ENCODE measurements around the gene KSR1.

The KSR1 gene

DNA sequence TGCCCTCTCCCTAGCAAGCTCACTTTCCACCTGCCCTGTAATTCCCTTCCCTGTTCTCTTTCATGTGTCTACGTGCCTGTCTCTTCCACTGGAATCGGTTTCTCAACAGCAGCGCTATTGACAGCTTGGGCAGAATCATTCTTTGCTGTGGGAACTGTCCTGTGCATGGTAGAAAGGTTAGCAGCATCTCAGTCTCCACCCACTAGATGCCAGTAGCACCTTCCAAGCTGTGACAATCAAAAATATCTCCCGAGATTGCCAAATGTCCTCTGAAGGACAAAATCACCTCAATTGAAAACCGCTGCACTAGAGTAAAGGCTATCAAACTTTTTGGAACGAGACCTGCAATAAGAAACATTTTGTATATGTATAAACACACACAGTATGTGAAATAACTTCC is 41.6 kb upstream of the KSR1 start:
- no peak overlapping the region for H3K4me3 ChIP-seq (ENCODE audit: low read depth, low read length)
- no peak for DNase-seq (ENCODE audit: low read depth)
- TF ChIP-seq, protein P1, sequence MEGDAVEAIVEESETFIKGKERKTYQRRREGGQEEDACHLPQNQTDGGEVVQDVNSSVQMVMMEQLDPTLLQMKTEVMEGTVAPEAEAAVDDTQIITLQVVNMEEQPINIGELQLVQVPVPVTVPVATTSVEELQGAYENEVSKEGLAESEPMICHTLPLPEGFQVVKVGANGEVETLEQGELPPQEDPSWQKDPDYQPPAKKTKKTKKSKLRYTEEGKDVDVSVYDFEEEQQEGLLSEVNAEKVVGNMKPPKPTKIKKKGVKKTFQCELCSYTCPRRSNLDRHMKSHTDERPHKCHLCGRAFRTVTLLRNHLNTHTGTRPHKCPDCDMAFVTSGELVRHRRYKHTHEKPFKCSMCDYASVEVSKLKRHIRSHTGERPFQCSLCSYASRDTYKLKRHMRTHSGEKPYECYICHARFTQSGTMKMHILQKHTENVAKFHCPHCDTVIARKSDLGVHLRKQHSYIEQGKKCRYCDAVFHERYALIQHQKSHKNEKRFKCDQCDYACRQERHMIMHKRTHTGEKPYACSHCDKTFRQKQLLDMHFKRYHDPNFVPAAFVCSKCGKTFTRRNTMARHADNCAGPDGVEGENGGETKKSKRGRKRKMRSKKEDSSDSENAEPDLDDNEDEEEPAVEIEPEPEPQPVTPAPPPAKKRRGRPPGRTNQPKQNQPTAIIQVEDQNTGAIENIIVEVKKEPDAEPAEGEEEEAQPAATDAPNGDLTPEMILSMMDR (IDR thresholded peaks at IDR 0.05; ENCODE audit: control insufficient read depth, extremely low read depth, insufficient read depth) = peak; percentile 34

DNA sequence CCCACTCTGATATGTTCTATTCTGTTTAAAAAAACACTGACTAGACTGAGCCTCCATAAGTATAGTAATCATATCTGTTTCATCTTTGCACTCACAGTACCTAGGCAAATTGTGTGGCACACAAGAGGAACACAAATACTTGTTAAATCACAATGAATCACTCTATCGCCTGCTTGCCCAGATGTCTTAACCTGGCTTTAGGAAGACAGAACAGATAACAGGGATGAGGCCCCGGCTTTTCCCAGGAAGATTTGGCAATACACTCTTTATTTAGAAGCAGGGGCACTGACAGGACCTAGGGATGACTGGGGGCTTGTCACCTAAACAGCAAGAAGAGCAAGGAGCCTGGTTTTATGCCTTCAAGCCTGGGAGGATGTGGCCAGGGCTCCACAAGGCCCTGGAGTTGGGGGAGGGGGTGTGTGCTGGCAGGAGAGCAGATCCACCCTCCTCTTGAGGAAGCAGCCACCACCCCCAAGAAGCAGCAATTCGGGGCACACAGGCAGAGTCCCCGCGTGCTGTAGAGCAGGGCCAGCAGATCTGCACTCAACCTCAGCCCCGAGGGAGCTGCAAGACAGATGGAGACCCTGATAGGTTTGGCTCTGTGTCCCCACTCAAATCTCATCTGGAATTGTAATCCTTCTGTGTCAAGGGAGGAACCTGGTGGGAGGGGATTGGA is 41.0 kb upstream of the KSR1 start:
- TF ChIP-seq, protein P1 (IDR thresholded peaks at IDR 0.05; ENCODE audit: control insufficient read depth, extremely low read depth, insufficient read depth) = no peak
- DNase-seq (ENCODE audit: low read depth) = peak; percentile 64
- no peak overlapping the region for H3K4me3 ChIP-seq (ENCODE audit: low read depth, low read length)

DNA sequence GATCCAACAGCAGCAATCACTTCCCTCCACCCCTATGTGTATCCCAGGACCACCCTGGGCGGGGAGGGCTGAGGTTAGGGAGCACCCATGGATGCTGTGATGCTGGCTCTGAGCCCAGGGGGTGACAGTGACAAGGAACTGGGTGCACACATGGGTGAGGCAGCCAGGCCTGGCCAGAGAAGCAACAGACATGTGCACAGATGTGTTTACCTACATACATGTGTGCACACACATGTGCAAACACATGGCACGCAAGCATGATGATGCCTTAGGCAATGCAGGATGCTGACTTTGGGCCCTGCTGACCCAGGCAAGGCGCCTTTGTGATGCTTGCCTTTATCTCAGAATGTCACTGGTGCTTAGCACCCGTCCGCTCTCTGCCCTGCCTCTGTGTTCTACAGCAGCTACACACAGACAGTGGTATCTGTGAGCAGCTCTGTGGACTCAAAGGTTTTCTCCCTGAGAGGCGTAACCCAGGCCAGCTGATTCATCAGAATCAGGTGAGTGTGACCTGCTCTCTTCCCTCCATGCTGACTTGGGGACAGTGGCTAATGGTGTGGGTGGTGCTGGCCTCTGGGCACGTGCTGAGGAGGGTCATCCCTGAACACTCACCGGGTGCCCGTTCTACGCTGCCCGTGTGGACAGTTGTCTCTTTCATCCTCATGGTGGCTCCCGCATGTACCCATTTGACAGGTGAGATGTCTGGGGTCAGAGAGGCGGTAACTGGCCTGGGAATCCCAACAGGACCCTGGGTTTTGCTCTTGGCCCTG is 38.5 kb upstream of the KSR1 start:
- no peak overlapping the region for H3K4me3 ChIP-seq (ENCODE audit: low read depth, low read length)
- TF ChIP-seq, protein P1 (IDR thresholded peaks at IDR 0.05; ENCODE audit: control insufficient read depth, extremely low read depth, insufficient read depth) = no peak
- DNase-seq (ENCODE audit: low read depth) = no peak

DNA sequence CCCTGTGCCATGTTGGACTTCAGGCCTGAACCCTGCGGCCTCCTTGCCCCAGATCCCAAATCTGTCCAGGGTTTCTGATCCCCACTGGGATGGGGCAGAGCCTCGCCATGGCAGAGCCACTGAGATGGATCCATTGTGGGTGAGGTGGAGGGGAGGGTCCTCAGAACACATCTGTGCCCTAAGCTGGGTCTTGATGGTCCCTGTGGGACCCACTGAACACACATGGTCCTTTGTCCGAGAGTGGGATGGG is 38.0 kb upstream of the KSR1 start:
- DNase-seq (ENCODE audit: low read depth) = no peak
- TF ChIP-seq, protein P1 (IDR thresholded peaks at IDR 0.05; ENCODE audit: control insufficient read depth, extremely low read depth, insufficient read depth) = no peak
- H3K4me3 ChIP-seq (ENCODE audit: low read depth, low read length) = no peak overlapping the region

DNA sequence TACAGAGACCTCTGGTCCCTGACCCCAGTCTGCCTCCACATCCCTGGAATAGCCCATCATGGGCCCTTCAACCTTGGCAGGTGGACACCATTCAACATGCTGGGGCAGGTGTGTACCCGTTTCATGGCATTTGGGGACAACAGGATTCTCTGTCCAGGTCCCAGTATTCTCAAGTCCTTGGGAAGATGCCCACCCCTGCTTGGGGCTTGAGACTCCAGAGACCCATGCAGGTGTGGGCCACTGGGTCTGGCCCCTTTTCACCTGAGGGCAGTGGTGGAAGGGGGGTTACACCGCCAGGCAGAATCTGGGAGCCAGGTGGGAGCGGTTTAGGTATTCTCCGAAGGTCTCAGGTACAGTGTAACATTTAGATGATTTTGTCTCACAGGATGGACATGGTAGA is 37.1 kb upstream of the KSR1 start:
- DNase-seq (ENCODE audit: low read depth) = no peak
- H3K4me3 ChIP-seq (ENCODE audit: low read depth, low read length) = no peak overlapping the region
- TF ChIP-seq, protein P1 (IDR thresholded peaks at IDR 0.05; ENCODE audit: control insufficient read depth, extremely low read depth, insufficient read depth) = no peak

DNA sequence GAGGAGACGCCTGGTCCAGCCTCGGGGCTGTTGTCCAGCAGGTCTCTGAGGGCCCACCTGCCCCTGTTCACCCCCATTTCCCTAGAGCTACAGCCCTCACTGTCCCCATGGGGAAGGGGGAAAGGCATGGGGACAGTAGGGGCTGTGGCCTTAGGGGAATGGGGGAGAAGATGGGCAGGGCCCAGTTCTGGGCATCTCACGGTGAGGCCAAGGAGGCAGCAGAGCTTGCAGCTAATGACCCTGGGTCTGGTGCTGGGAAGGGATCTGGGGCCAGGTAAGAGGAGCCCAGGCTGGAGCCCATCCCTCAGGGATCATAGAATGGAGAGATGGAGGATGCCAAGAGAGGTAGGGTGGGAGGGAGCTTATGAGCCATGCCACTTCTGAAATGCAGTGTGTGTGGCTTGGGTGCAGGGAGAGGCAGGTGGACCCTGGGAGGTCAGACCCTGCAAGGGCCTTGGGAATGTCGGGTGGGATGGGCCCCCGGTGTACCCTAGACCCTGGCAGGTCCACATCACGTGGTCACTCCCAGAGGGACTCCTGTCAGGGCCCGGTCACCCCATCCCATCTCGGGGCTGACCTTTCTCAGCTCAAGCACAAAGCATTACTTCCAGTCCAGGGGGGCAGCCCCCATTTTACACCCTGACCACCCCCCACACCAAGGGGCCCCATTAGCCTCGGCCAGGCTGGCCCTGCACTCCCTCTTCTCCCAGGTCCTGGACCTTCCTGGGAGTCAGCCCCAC is 35.9 kb upstream of the KSR1 start:
- H3K4me3 ChIP-seq (ENCODE audit: low read depth, low read length) = no peak overlapping the region
- DNase-seq (ENCODE audit: low read depth) = no peak
- TF ChIP-seq, protein P1 (IDR thresholded peaks at IDR 0.05; ENCODE audit: control insufficient read depth, extremely low read depth, insufficient read depth) = no peak
